NK-92 (cell line): ENCODE results near the gene CLIP2.
"Not testable (repeated sequence)": the region's sequence is repeated elsewhere in the genome, so short reads cannot be mapped to it uniquely, and the experiment has no call there.

Experiments used
- DNase-seq: peaks from one replicate; lab custom pipeline; 2025; ENCODE audit not compliant: unreplicated experiment; lab: John Stamatoyannopoulos, UW

The CLIP2 gene

DNA sequence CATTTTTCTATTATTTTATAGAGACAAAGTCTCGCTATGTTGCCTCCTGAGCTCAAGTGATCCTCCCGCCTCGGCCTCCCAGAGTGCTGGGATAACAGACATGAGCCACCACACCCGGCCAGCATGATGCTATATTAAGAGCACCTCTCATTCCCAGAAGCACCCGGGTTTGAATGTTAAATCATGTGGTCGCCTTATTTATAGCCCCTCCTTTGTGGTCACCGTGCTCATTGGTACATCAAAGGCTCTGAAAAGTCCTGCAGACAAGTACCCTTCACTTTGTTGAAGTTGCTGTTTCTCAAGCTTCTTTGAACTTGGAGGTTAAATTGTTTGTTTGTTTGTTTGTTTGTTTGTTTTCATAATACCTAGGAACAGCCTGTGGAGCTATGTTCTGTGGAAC, 40.0 kb downstream of the CLIP2 start:
- no peak for DNase-seq

DNA sequence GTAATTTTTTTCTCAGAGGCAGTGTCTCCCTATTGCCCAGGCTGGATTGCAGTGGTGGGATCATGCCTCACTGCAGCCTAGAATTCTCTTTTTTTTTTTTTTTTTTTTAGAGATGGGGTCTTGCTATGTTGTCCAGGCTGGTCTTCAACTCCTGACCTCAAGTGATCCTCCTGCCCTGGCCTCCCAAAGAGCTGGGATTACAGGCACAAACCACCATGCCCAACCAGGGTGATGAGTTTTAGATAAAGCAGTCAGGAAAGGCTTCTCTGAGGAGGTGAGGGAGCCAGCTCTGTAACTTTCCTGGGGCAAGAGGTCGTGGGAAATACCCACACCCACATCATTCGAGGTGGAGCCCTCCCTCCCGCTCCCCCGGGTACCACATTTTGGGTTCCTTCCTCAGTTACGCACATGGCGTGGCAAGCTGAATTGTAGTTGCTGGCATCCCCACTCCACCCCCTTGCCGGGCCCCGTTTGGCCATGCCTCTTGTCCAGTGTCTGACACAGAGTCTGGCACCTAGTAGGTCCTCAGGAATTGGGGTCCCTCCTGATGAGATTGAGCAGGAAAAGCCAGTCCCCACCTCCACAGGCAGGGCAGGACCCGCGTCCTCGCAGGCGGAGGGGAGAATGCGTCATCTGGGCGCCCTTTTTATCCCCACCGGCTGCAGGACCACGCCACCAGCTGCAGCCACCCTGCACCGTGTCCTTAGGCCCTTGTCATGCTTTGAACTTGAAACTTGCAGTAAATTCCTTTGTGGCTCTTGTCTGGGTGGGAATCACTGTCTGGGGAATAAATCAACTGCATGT, 43.4 kb downstream of the CLIP2 start:
- DNase-seq = no peak

DNA sequence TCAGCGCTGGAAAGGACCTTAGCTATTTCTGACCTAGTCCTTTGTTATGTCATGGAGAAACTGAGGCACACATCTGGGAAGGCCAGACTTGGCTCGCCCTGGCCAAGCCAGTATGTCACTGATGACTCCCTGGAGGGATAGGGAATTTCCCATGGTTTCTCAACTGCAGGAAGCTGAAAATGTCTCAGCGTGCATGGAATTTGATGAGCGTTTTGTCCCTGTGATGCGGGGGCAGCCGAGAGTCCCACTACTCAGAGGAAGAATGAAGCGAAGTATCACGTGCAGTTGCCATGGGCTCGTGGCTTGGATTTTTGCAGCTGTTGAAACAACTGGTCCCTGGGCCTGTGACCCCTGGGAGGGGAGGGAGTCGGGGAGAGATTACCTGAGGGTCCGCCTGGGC, 44.8 kb downstream of the CLIP2 start:
- no peak for DNase-seq

DNA sequence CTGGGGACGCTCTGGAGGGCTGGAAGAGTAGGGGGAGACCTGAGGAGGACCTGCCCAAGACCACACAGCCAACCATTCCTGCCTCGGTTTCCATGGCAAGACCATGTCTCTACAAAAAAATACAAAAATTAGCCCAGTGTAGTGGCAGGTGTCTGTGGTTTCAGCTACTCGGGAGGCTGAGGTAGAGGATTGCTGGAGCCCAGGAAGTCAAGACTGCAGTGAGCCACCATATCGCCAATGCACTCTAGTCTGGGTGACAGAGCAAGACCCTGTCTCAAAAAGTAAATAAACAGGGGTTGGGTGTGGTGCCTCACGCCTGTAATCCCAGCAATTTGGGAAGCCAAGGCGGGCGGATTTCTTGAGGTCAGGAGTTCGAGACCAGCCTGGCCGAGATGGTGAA, 48.7 kb downstream of the CLIP2 start:
- no peak for DNase-seq

DNA sequence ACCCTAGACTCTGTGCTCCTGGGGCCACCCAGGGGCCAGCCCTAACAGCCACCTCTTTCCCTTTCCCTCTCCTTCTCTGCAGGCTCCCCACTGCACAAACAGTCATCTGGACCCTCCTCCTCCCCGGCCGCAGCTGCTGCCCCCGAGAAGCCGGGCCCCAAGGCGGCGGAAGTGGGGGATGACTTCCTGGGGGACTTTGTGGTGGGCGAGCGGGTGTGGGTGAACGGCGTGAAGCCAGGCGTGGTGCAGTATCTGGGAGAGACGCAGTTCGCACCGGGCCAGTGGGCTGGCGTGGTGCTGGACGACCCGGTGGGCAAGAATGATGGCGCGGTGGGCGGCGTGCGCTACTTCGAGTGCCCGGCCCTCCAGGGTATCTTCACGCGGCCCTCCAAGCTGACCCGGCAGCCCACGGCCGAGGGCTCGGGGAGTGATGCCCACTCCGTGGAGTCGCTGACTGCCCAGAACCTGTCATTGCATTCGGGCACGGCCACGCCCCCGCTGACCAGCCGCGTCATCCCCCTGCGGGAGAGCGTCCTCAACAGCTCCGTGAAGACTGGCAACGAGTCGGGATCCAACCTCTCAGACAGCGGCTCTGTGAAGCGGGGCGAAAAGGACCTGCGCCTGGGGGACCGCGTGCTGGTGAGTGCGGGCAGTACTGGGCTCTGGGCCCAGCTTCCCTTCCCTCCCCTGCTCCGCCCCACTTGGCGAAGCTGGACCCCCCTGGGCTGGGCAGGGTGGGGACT, 49.3 kb downstream of the CLIP2 start:
- DNase-seq = no peak

DNA sequence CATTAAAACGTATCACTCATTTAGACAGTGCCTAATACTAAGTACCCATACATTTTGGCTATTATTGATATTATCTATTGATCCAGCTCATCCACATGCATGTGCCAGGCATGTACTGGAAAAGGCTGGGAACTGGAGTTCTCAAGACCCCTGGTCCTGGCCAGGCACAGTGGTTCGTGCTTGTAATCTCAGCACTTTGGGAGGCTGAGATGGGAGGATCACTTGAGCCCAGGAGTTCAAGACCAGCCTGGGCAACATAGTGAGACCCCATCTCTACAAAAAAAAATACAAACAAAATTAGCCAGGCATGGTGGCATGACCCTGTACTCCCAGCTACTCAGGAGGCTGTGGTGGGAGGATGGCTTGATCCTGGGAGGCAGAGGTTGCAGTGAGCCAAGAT, 50.4 kb downstream of the CLIP2 start:
- DNase-seq = not testable (repeated sequence)

DNA sequence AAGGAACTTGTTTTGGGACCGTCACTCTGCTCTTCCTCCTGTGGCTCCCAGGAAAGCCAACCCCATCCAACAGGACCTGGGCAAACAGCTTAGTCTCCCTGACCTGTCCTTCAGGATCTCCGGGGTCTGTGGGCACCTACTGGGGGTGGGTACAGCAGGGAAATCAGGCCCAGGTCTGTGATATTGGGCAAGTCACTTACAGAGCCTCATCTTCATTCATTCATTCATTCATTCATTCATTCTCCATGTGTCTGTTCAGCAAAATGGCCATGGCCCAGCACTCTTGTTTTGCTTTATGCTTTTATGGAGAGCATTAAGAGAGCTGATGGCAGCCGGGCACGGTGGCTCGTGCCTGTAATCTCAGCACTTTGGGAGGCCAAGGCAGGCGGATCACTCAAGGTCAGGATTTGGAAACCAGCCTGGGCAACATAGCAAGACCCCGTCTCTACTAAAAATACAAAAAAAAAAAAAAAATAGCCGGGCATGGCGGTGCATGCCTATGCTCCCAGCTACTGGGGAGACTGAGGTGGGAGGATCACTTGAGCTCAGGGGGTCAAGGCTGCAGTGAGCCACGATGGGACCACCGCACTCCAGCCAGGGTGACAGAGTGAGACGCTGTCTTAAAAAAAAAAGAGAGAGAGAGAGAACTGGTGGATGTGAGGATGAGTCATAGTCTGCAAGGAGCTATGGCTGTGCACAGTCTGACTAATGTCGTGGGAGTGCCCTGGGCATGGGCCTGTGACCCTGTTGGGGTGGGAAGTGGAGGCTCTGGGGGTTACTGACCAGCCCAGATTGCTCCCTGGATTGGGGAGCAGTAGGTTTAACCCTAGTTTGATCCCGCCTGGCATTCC, 54.3 kb downstream of the CLIP2 start:
- no peak for DNase-seq

DNA sequence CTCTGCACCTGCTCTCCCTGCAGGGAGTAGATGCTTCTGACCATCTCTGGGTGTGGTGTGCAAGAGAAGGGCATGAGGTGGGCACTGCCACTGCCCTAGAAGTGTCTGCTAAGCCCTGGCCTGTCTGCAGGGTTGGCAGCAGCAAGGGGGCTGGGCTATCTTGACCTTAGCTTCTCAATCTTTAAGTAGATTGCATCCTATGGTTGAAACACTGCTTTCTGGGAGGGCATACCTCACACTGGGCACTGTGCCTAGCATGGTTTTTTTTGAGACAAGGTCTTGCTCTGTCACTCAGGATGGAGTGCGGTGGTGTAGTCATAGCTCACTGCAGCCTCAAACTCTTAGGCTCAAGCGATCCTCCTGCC, 54.9 kb downstream of the CLIP2 start:
- no peak for DNase-seq

DNA sequence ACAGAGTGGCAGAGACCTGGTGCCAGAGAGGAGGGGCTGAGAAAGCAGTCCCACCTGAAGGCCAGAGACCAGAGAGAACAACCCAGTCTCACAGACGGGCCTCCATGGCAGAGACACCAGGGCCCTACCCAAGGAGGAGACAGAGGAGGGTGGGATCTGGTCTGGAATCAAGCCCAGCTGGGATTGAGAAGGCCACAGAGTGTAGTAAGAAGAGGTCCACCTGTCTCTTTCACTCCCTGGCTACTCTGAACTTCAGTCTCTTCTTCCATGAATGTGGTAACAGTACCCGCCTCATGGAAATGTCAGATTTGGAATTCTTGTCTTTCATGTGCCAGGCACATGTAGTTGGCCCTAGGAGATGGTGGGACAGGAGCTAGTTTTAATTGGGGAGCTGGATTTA, 55.6 kb downstream of the CLIP2 start:
- no peak for DNase-seq

DNA sequence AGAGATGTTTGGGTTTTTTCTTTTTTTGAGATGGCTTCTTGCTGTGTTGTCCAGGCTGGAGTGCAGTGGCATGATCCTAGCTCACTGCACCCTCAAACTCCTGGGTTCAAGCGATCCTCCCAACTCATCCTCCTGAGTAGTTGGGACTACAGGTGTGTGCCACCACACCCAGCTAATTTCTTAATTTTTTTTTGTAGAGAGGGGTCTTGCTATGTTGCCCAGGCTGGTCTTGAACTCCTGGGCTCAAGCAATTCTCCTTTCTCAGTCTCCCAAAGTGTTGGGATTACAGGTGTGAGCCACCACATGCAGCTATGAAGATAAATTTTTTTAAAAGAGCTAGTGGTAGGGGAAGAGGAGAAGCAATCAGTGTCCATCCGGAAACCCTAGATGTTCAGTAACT, 56.8 kb downstream of the CLIP2 start:
- DNase-seq = no peak

DNA sequence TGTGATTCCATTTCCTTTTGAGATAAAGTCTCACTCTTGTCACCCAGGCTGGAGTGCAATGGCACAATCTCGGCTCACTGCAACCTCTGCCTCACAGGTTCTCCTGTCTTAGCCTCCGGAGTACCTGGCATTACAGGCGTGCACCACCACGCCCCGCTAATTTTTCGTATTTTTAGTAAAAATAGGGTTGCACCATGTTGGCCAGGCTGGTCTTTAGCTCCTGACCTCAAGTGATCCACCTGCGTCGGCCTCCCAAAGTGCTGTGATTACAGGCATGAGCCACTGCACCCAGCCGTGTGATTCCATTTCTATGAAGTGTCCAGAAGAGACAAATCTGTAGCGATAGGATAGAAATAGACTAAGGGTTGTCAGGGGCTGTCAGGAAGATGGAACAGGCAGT, 60.4 kb downstream of the CLIP2 start:
- no peak for DNase-seq

DNA sequence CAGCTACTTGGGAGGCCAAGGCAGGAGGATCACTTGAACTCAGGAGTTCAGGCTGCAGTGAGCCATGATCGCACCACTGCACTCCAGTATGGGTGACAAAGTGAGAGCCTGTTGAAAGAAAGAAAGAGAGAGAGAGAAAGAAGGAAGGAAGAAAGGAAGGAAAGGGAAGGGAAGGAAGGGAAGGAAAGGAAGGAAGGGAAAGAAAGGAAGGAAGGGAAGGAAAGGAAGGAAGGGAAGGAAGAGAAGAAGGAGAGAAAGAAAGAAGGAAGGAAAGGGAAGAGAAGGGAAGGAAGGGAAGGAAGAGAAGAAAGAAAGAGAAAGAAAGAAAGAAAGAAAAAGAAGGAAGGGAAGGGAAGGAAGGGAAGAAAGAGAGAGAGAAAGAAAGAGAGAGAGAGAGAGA, 61.5 kb downstream of the CLIP2 start:
- no peak for DNase-seq

DNA sequence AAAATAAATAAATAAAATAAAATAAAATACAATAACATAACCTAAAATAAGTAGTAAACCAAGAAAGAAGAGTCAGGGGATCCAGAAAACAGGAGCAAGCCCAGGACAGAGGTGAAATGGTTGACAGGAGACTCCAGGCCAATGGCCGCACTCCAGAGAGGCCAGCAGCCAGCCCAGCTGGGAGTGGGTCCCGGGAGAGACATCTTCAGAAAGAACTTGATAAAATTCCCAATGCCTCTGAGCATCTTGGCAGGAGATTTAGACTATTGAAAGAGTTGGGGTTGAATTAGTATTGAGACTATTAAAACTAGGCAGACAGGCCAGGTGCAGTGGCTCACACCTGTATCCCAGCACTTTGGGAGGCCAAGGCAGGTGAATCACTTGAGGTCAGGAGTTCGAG, 62.6 kb downstream of the CLIP2 start:
- no peak for DNase-seq

DNA sequence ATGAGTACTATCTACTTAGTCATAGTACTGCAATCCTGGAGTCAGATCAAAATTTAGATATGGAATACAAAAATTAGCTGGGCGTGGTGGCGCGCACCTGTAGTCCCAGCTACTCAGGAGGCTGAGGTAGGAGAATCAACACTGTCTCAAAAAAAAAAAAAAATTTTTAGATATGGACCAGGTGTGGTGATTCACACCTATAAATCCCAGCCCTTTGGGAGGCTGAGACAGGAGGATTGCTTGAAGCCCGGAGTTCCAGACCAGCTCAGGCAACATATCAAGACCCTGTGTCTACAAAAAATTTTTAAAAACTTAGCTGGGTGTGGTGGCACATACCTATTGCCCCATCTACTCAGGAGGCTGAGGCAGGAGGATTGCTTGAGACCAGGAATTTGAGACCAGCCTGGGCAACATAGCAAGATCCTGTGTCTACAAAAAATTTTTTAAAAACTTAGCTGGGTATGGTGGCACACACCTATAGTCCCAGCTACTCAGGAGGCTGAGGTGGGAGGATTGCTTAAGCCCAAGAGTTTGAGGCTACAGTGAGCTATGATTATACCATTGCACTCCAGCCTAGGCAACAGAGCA, 63.4 kb downstream of the CLIP2 start:
- DNase-seq = not testable (repeated sequence)

DNA sequence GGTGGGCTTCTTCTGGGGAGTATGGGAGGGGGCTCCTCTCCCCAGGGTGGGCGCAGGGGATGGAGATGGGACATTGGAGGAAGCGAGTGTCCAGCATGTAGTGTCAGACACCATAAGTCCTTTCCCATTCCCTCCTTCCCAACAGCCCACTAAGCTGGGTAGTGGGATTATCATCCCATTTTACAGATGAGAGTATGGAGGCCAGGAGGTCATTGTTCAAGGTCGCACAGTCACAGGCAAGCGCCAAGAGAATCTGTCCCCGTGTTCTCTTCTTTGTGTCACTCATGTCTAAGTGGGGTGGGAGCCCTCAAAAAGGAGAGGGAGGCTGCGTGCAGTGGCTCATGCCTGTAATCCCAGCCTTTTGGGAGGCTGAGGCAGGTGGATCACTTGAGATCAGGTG, 64.8 kb downstream of the CLIP2 start:
- no peak for DNase-seq

DNA sequence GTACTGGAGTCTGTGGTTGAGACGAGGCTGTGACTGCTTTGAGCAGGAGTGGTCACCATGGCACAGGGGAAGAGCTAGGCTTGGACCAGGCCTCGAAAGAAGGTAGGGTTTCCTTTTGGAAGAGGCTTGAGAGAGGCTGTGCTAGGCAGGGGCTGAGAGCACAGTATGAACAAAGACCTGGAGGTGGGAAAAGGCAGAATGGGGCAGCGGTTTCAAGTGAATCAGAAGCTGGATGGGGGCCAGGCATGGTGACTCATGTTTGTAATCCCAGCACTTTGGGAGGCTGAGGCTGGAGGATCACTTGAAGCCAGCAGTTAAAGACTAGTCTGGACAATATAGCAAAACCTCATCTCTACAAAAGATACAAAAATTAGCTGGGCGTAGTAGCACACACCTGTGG, 65.9 kb downstream of the CLIP2 start:
- no peak for DNase-seq

DNA sequence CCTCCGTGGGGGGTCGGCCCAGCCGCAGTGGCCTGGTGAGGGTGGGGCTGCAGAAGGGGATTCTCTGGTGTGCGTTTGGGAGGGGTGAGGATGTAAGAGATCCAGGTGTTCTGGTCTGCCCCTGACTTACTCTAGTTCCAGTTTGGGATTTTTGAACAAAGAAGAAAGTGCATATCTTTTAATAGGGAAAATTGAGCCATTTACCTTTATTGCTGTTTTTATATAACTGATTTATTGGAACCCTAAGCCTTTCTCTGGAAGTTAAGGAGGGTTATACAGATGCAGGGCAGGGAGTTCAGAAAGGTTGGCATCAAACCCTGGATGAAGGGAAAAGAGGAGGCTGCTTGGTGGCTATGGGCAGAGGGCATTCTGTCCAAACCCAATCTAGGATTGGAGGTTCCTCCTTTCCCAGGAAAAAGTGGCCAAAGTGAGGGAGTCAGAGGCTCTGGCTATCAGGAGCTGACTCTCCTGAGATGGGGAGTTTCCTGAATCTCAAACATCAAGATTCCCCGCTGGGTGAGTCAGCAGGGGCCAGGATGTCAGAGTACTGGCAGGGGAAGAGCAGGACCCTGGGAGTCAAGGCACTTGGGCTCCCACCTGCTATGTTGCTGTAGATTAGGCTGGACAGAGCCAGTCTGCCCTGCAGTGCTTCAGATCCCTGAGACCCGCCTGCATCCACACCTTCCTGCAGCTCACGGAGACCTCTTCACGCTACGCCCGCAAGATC, 67.5 kb downstream of the CLIP2 start:
- no peak for DNase-seq

DNA sequence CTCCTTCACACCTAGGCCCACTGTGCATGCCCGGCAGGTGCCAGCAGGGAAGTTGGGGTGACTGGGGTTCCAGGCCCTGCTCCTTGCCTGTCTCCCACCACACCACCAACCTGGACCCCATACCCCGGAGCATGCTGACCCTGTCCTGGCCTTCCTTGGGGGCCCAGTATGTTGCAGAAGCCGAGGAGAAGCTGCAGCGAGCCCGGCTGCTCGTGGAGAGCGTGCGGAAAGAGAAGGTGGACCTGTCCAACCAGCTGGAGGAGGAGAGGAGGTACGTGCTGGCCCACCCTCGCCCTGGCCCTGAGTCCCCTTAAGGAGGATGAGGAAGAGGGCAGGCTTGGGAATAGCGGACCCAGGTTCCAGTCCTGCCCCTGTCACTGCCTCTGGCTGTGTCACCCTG, 70.8 kb downstream of the CLIP2 start:
- no peak for DNase-seq

DNA sequence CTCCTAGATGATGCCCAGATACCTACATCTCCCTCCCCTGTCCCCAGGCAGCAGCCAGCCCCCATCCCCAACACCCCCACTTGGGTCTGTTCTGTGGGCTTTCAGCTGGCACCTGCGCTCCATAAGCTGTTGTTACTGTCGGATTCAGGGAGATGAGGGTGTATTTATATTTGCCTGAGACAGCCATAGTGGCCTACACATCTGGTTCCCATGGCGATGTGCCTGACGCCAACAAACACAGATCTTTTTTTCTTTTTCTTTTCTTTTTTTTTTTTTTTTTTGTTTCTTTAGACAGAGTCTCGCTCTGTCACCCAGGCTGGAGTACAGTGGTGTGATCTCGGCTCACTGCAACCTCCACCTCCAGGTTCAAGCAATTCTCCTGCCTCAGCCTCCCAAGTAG, 73.1 kb downstream of the CLIP2 start:
- DNase-seq = no peak

DNA sequence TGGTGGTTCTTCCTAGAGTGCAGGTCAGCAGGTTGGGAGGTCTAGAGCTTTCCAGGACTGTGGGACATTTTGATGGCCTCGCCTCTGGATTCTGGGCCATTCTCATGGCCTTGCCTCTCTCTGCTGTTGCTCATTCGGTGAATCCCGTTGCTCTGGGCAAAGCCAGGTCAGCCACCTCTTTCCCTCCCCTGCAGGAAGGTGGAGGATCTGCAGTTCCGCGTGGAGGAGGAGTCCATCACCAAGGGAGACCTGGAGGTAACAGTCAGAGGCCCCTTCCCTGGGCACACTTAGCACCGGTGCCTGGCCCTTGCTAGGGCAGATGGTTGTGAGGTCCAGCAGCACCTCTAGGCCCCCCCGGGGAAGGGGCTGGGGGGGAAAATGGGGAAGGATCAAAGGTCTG, 74.9 kb downstream of the CLIP2 start:
- no peak for DNase-seq
